ACC112 (cell line): ENCODE results near the gene LTV1.
A peak's percentile ranks its signal among the peaks of the same experiment; 100 is the strongest.
"Not testable (repeated sequence)": the region's sequence is repeated elsewhere in the genome, so short reads cannot be mapped to it uniquely, and the experiment has no call there.

ENCODE experiments used
- H2AFZ ChIP-seq: fragments of 200-600 bp; sonication (generic); one replicate; pipeline ENCODE4 v1.6.0; 2017; ENCODE audit warnings: antibody characterized with exemption, low read length; ENCODE audit not compliant: unreplicated experiment
- H3K27ac ChIP-seq: fragments of 200-600 bp; sonication (generic); 2 replicates; pipeline ENCODE4 v1.5.1; 2014; ENCODE audit warnings: low read depth, mild to moderate bottlenecking, antibody characterized with exemption, low read length, moderate library complexity
- H3K27me3 ChIP-seq: fragments of 200-600 bp; sonication (generic); 2 replicates; pipeline ENCODE4 v1.6.1; 2014; ENCODE audit warnings: mild to moderate bottlenecking, antibody characterized with exemption, low read length, moderate library complexity, mixed read lengths; ENCODE audit not compliant: insufficient read depth
- H3K36me3 ChIP-seq: fragments of 200-600 bp; sonication (generic); 2 replicates; pipeline ENCODE4 v1.6.1; 2016; ENCODE audit warnings: mild to moderate bottlenecking, antibody characterized with exemption, low read length, moderate library complexity, mixed read lengths; ENCODE audit not compliant: insufficient read depth
- H3K4me1 ChIP-seq: fragments of 200-600 bp; sonication (generic); one replicate; pipeline ENCODE4 v1.6.1; 2016; ENCODE audit warnings: low read length, mixed read lengths; ENCODE audit not compliant: insufficient read depth, unreplicated experiment, control insufficient read depth
- H3K4me3 ChIP-seq: fragments of 200-600 bp; sonication (generic); 2 replicates; pipeline ENCODE4 v1.5.1; 2014; ENCODE audit warnings: mild to moderate bottlenecking, low read depth, low read length
- H3K79me2 ChIP-seq: fragments of 200-600 bp; sonication (generic); one replicate; pipeline ENCODE4 v1.6.0; 2016; ENCODE audit warnings: low read length; ENCODE audit not compliant: control insufficient read depth, unreplicated experiment, insufficient read depth

Gene LTV1

GRCh38 chr6:143868808-143869207, 25.7 kb downstream of the LTV1 start:
- H3K27me3 ChIP-seq, H3K79me2 ChIP-seq, H3K4me3 ChIP-seq, H3K27ac ChIP-seq, H2AFZ ChIP-seq, H3K4me1 ChIP-seq: not testable (repeated sequence)
- H3K36me3 ChIP-seq: peaks cover 12% of the 10 kb centered on the region

- not testable (repeated sequence) for H3K36me3 ChIP-seq, H3K27me3 ChIP-seq, H2AFZ ChIP-seq, H3K27ac ChIP-seq, H3K4me1 ChIP-seq, H3K79me2 ChIP-seq, H3K4me3 ChIP-seq
These were observed 28.1 kb downstream of the LTV1 start for GRCh38 chr6:143871202-143871730.

- H2AFZ ChIP-seq: peak overlapping the region; percentile 86
- no peak overlapping the region for H3K27ac ChIP-seq
These were observed 29.1 kb downstream of the LTV1 start for GRCh38 chr6:143872201-143872600.

GRCh38 chr6:143873600-143873999, 30.5 kb downstream of the LTV1 start:
- H2AFZ ChIP-seq, H3K79me2 ChIP-seq, H3K4me3 ChIP-seq, H3K4me1 ChIP-seq, H3K27ac ChIP-seq, H3K27me3 ChIP-seq, H3K36me3 ChIP-seq: not testable (repeated sequence)

More at GRCh38 chr6:143872201-143872600, 29.1 kb downstream of the LTV1 start:
- H3K4me3 ChIP-seq: no peak overlapping the region
- no peaks in the 10 kb centered on the region for H3K79me2 ChIP-seq
- H3K27me3 ChIP-seq: no peaks in the 10 kb centered on the region
- no peaks in the 10 kb centered on the region for H3K4me1 ChIP-seq
- H3K36me3 ChIP-seq: no peaks in the 10 kb centered on the region

- H2AFZ ChIP-seq, H3K79me2 ChIP-seq, H3K4me3 ChIP-seq, H3K27ac ChIP-seq, H3K27me3 ChIP-seq, H3K36me3 ChIP-seq, H3K4me1 ChIP-seq: not testable (repeated sequence)
These were observed 31.4 kb downstream of the LTV1 start for GRCh38 chr6:143874503-143874902.

- Histone ChIP-seq H2AFZ (no peak overlapping the region), H3K4me3 (no peak overlapping the region), H3K79me2 (no peaks in the 10 kb centered on the region), H3K36me3 (no peaks in the 10 kb centered on the region), H3K27ac (no peak overlapping the region), H3K27me3 (no peaks in the 10 kb centered on the region), H3K4me1 (no peaks in the 10 kb centered on the region)
These were observed 34.6 kb downstream of the LTV1 start for GRCh38 chr6:143877584-143878271.

DNA sequence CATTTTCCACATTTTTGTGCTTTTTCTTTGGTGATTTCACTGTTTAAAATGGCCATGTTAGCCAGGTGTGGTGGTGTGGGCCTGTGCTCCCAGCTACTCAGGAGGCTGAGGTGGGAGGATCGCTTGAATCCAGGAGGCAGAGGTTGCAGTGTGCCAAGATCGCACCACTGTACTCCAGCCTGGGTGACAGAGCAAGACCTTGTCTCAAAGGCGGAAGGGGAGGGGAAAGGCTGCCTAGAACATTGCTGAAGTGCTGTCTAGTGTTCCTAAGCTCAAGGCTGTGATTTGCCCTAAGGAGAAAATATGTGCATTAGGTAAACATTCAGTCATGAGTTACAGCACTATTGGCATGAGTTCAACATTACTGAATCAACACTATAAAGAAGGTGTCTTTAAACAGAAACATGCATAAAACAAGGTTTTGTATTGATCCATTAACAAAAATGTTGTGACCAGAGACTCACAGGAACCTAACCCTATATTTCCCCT, 35.2 kb downstream of the LTV1 start:
- Histone ChIP-seq H2AFZ (no peak overlapping the region), H3K27ac (no peak overlapping the region), H3K4me3 (no peak overlapping the region), H3K4me1 (no peaks in the 10 kb centered on the region), H3K79me2 (no peaks in the 10 kb centered on the region), H3K27me3 (no peaks in the 10 kb centered on the region), H3K36me3 (no peaks in the 10 kb centered on the region)

DNA sequence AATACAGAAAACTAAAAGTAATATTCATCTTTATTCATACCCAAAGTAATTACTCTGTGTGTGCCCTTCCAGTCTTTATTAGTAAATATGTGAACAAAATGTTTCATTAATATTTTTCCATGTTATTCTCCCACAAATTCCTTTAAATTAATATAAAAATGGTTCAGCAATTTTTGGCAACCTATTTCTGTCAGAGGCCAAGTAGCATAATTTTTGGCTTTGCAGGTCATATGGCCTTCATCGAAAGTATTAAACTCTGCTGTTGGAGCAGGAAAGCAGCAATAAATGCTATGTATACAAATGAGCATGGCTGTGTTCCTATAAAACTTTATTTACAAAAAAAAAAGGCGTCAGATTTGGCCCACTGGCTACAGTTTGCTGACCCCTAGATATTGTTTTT, 37.3 kb downstream of the LTV1 start:
- Histone ChIP-seq H3K4me1 (no peaks in the 10 kb centered on the region), H3K36me3 (no peaks in the 10 kb centered on the region), H3K79me2 (no peaks in the 10 kb centered on the region)

GRCh38 chr6:143882401-143882930, 39.3 kb downstream of the LTV1 start:
- Histone ChIP-seq H2AFZ (no peak overlapping the region), H3K4me3 (no peak overlapping the region), H3K79me2 (no peaks in the 10 kb centered on the region)

More for the DNA sequence above, 37.3 kb downstream of the LTV1 start:
- Histone ChIP-seq H3K4me3 (no peak overlapping the region), H3K27ac (no peak overlapping the region), H3K27me3 (no peaks in the 10 kb centered on the region), H2AFZ (no peak overlapping the region)

GRCh38 chr6:143884216-143884900, 41.2 kb downstream of the LTV1 start:
- Histone ChIP-seq H3K4me1 (no peaks in the 10 kb centered on the region), H3K79me2 (no peaks in the 10 kb centered on the region), H2AFZ (no peak overlapping the region), H3K4me3 (no peak overlapping the region), H3K27ac (no peak overlapping the region), H3K36me3 (no peaks in the 10 kb centered on the region), H3K27me3 (no peaks in the 10 kb centered on the region)

More at GRCh38 chr6:143882401-143882930, 39.3 kb downstream of the LTV1 start:
- Histone ChIP-seq H3K27ac (no peak overlapping the region), H3K4me1 (no peaks in the 10 kb centered on the region), H3K27me3 (no peaks in the 10 kb centered on the region), H3K36me3 (no peaks in the 10 kb centered on the region)
